K562 (cell line): Measurements from ENCODE around the gene EEF2K. TPM values are rescaled to one million over a fixed set of nuclear protein-coding genes. Genes with fewer than 3 reads are reported as not detected.

Experiments used
- CREB5 ChIP-seq: fragments of 250-450 bp; sonication (Bioruptor Pico); IDR thresholded peaks from 2 replicates; pipeline ENCODE4 v1.5.0; 2020; ENCODE audit warnings: mild to moderate bottlenecking
- ELF1 ChIP-seq: fragments of 200-800 bp; sonication (Bioruptor generic); IDR thresholded peaks from 2 replicates; pipeline ENCODE4 v1.6.1; 2016; ENCODE audit warnings: missing genetic modification characterization, missing compliant biosample characterization
- MCM7 ChIP-seq, 2 experiments: fragments of 450-650 bp; IDR thresholded peaks; 2 replicates each; pipeline ENCODE4 v1.6.1; 2016 to 2018
- MITF ChIP-seq: IDR thresholded peaks from 2 replicates; pipeline ENCODE4 v1.6.1; 2014; ENCODE audit warnings: antibody characterized with exemption
- MTA3 ChIP-seq: fragments of 450-650 bp; formaldehyde crosslinking; IDR thresholded peaks from 2 replicates; pipeline ENCODE4 v1.6.1; 2017; ENCODE audit warnings: mild to moderate bottlenecking, borderline replicate concordance
- NCOR1 ChIP-seq: fragments of 450-650 bp; IDR thresholded peaks from 2 replicates; pipeline ENCODE4 v1.6.1; 2016; ENCODE audit warnings: mild to moderate bottlenecking, moderate library complexity
- PATZ1 ChIP-seq: fragments of 250-450 bp; sonication (Bioruptor Pico); IDR thresholded peaks from 2 replicates; pipeline ENCODE4 v1.5.0; 2020; ENCODE audit warnings: mild to moderate bottlenecking, borderline replicate concordance
- ZBTB40 ChIP-seq, 2 experiments: fragments of 450-650 bp in 1 of 2; sonication (generic) in 1 of 2; formaldehyde crosslinking in 1 of 2; IDR thresholded peaks; 2 replicates each; pipeline versions ENCODE4 v1.7.1 to v1.9.0; 2016 to 2022; ENCODE audit warnings: inconsistent platforms in 1 of 2, mild to moderate bottlenecking in 1 of 2, missing genetic modification reagents in 1 of 2
- ZC3H8 ChIP-seq: fragments of 450-650 bp; IDR thresholded peaks from 2 replicates; pipeline ENCODE4 v1.6.1; 2017
- ZKSCAN8 ChIP-seq: fragments of 200-800 bp; sonication (Bioruptor generic); IDR thresholded peaks from 2 replicates; pipeline ENCODE4 v1.6.1; 2016; ENCODE audit warnings: missing genetic modification characterization, missing compliant biosample characterization
- ZNF395 ChIP-seq: fragments of 200-800 bp; sonication (Bioruptor generic); IDR thresholded peaks from 2 replicates; pipeline ENCODE4 v1.6.1; 2017; ENCODE audit warnings: missing genetic modification characterization, missing compliant biosample characterization
- polyA plus RNA-seq, 8 experiments: library from polyadenylated mRNA; depleted of rRNA in 4 of 8; stranded (reverse) in 5 of 8; unstranded in 3 of 8; fragments of >200 nt; fragmentation: Nextera tagmentation in 2 of 8; fragmentation: Illumina TruSeq in 1 of 8; extraction: Ambion mirVana in 2 of 8; extraction: Trizol in 1 of 8; gene quantifications; 2 replicates each; pipeline versions ENCODE4 v1.2.1 to v1.2.3, GENCODE V29; 2011 to 2014; ENCODE audit warnings: inconsistent platforms in 1 of 8, missing spikeins in 1 of 8
- total RNA-seq, 7 experiments: library from RNA; depleted of rRNA in 6 of 7; stranded (reverse); fragments of >200 nt in 6 of 7; fragmentation: Illumina TruSeq in 2 of 7; extraction: Trizol in 2 of 7; gene quantifications; 2 replicates each; pipeline versions ENCODE4 v1.2.1 to v1.2.3, GENCODE V29; 2011 to 2021; ENCODE audit warnings: low replicate concordance in 1 of 7

Gene EEF2K
- total and polyA plus RNA-seq, 9 of the 15 experiments (the other 6 are each of a cell fraction or from before 2014, with no cell fraction given), result 3.0 to 35.2 (median 12.2) TPM

- TF ChIP-seq ZKSCAN8, result no peak
- TF ChIP-seq MTA3, result peak; percentile 67; the same call in 1 of the 2 replicates
- TF ChIP-seq ZBTB40 (IDR thresholded peaks at IDR 0.05), result no peak
- TF ChIP-seq ZBTB40 (CRISPR knock-in tag; IDR thresholded peaks at IDR 0.05), result no peak
- no peak for TF ChIP-seq ZNF395
- TF ChIP-seq CREB5 (CRISPR knock-in tag), result no peak
- no peak for TF ChIP-seq ZC3H8
- TF ChIP-seq ELF1 (tag), result peak; percentile 14; the same call in 1 of the 2 replicates
- TF ChIP-seq NCOR1, result no peak
- no peak for TF ChIP-seq MITF
- TF ChIP-seq PATZ1 (CRISPR knock-in tag), result no peak
- no peak for TF ChIP-seq MCM7 (IDR thresholded peaks at IDR 0.05)
Observed at GRCh38 chr16:22190776-22191531, 15.1 kb upstream of the EEF2K start (continued).
